GM19463 (cell line): ENCODE measurements around the gene ITGA3.

Source experiments
- ATAC-seq: cut with Tn5 transposase; IDR thresholded peaks from one replicate; pipeline ENCODE4 v1.9.1; 2021; ENCODE audit warnings: mild to moderate bottlenecking, moderate library complexity; ENCODE audit not compliant: unreplicated experiment

ITGA3 gene

DNA sequence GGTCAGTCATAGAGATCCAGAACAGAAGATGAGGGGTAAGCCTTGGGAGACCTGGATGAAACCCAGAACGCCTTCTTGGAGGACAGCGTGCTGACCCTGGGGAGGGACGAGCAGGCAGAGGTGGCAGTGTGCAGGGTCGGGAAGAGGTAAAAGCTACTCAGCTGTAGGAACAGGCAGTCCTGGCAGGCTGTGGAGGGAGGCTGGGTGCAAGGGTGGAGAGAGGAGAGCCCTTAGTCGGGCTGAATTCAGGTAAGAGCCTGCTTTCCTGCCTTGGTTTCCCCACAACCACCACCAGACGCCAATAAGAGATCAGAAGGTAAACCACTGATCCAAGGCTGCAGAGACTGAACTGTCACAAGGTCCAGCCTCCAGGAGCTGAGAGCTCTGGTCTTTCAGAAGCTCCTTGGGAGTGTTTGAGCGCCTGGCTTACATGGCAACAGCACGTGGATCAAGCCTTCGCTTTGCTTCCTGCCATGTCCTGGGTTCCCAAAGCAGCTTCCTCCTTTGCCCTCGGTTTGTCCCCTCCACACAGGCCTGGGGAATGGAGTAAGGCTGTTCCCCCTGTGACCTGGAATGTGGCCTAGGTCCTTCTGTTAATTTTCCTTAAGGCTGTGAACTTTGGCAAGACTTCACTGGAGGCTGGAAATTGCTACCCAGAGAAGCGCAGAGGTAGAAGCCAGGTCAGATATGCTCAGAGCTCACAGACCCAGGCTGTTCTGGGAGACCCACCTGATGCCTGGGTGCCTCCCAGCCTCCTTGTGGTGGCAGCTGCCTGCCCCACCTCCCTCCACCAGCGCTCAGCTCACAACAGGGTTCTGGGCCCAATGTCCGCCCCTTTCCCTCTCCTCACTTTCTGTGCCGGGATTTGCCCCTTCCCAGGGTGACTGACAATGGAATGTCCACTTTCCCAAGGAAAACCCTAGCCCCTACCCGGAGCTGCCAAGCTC is 35.3 kb downstream of the ITGA3 start:
- no peak for ATAC-seq

DNA sequence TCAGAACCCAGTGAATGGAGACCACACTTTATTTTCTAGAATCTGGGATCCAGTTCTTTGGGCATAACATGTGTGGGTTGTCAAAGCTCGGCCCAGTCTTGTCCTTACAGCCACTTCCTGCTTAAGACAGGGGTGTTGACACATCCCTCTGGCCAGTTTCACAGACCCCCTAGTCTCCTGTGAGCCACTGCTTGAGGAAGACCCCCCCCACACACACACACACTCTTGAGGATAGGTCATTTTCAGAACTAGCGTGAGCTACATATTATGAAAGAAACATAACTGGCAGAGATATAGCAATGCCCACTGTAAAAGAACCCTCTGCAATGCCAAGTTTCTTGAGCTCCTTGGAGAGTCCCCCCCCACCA is 36.0 kb downstream of the ITGA3 start:
- ATAC-seq = no peak

GRCh38 chr17:50093246-50093645 is 37.3 kb downstream of the ITGA3 start:
- ATAC-seq = no peak

- no peak for ATAC-seq
Measured at GRCh38 chr17:50093807-50094206, 37.9 kb downstream of the ITGA3 start.

DNA sequence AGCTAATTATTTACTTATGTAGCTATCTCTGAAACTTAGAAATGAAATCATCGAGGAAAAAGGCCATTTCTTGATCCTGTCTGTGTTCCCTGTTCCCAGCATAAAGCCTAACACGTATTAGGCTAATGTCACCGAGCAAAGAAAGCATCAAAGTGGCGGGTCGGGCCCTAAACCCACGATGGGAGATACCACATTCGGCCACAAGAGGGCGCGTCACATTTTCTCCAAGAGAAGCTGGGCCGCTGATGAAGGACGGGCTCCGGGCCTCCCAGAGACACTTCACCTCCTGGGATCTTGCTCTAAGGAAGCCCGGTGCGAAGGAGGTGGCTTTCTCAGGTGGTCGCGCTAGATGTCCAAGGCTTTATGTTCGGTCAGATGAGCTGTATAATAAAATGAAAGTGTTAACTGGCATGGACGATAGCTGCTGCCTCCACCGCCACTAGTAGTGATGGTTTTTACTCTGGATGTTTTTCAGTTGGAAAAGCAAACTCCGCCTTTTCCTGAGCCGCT is 38.4 kb downstream of the ITGA3 start:
- no peak for ATAC-seq

DNA sequence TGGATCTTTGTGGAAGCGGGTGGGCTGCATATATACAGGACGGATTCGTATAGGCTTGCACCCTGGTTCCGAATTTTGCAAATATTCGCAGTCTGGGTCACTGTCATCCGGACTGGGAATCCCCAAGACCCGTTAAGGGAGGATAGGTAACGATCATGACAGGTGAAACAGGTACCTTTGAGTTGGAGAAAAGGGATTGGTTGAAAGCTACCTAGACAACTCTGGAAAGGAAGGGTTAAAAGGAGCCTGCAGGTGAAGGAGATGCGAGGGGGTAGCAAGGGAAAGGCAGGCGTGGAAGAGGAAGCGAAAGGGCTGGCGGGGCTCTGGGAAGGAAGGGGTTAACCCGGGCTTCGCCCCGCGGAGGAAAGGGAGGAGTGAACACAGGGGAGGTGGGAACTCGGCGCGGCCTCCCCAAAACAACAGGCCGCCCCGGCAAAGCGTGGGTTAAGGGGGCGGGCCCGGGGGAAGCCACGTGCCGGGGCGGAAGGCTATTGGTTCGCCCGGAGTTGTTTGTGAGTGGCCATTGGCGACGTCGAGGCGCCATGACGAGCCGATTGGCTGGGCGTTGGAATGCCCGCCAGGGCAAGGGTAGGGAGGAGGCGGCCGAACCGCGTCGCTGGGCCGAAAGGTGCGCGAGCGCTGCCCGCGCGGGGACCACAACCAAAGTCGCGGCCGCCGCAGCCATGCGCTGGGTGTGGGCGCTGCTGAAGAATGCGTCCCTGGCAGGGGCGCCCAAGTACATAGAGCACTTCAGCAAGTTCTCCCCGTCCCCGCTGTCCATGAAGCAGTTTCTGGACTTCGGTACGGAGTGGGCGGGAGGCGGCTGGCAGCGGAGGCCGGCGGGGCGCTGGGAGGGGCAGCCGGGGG is 39.1 kb downstream of the ITGA3 start, which contains the start of gene PDK2:
Gene PDK2, plus strand, starts transcription at position 599 of the 867 bp plus-strand sequence. Its CDS starts 85 bp downstream, at position 684.
- ATAC-seq = peak; percentile 81

- no peak for ATAC-seq
Measured at GRCh38 chr17:50095626-50096037, 39.7 kb downstream of the ITGA3 start.

GRCh38 chr17:50096092-50096491 is 40.2 kb downstream of the ITGA3 start:
- ATAC-seq = no peak

- ATAC-seq = no peak
Measured at GRCh38 chr17:50096758-50097157, 40.8 kb downstream of the ITGA3 start.

- ATAC-seq = no peak
Measured at GRCh38 chr17:50097455-50097854, 41.5 kb downstream of the ITGA3 start.

GRCh38 chr17:50097926-50098325 is 42.0 kb downstream of the ITGA3 start:
- no peak for ATAC-seq

- ATAC-seq = no peak
Measured at GRCh38 chr17:50098583-50098982, 42.7 kb downstream of the ITGA3 start.

GRCh38 chr17:50099003-50099402 is 43.1 kb downstream of the ITGA3 start:
- ATAC-seq = no peak

- no peak for ATAC-seq
Measured at GRCh38 chr17:50100480-50100883, 44.6 kb downstream of the ITGA3 start.

DNA sequence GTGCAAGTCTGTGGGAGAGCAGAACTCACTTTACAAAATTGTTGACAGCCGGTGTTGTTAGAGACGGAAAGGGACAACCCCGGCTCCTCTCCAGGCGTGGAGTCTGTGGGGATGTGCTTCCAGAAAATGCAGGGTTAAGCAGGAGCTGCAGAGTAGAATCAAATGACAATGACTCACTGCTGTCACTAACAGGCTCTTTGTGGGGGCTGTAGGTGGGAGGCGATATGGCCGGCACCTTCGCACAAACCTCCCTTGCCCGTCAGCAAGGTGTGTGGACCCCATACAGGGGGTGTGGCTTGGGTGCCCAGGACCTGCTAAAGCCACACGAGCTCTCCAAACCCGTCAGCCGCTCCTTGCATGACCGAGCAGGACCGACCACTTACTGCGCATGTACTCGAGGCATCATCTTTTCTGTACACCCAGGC is 45.0 kb downstream of the ITGA3 start:
- ATAC-seq = no peak

DNA sequence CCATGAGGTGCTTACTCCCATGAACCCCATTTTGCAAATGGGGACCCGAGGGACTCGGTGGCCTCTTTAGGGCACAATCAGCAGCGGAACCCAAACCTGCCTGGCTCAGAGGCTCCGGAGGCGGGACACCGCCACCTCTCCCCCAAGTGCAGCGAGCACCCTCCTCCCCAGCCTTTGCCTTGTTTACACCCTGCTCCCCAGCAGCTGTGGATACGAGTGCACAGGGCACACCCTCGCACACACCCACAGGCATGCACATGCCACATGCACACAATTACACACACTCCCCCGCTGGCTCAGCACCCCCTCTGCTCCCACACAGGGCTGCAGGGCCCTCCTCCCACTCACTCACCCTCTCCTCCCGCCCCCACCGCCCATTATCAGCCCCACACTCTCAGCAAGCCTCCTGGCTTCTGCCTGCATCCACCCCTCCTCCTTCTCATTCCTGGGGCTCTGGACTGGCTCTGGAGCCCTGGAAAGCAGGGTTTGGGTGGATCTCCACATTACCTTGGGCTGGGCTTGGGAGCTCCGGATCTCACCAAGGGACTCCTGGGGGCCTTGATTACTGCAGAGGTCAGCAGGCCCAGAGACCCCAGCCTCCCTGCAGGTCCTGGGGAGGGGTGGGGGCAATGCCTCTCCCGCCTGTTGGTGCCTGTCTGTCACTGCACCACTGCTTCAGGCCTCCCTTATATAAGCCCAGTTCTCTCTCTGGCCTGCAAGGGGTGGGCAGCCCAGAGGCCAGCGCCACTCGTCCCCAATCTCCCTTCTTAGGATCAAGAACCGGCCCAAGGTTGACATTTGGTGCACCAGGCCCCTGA is 45.6 kb downstream of the ITGA3 start:
- no peak for ATAC-seq

DNA sequence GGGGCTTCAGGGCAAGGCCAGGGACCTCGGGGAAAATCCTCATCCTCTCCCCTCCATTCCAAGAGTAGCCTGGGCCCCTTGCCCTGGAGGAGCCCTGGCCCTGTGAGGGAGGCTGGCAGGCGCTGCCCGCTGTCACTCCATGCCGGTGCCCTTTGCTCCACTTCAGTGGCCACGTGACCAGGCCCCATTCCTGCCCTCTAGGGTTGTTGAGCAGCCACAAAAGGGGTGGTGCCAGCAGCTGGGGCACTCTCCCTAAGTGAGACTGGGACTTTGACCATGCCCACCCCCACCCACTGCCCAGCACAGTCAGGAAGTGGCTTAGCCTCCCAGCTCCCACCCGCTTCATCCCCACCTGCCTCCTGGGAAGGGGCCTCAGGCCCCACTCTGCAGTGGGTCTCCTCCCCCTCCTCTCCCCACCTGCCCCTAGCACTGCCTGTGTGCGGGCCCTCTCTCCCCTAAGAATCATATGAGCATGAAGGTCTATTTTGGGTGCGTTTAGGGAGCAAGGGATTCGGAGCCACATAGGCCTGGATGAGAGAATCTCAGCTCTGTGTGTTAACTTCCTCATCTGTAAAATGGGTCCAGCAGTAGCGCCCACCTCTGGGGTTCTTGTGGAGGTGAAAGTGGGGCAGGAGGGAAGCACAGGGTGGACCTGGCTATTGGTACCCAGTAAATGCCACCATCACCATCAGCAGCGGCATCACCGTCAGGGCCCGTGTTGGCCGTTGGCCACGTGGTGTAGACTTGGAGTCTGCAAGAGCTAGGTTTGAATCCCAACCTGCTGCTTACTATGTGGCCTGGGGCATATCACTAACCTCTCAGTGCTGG is 46.5 kb downstream of the ITGA3 start:
- ATAC-seq = no peak

DNA sequence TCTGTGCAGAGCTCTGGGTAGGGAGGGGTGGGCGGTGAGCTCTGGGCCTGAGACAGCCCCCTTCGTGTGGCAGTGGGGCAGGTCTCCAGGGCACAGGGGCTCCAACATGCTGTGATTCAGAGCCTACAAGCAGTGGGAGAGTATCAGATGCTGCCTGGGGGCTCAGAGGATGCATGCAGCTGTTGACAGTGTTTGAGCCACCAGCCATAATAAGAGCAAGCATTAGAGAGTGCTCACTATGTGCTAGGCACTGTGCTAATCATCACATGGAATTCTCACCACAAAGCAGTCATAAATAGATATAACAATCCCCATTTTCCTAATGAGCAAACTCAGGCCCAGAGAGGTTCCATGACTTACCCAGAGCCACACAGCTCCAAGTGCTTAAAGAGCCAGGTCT is 47.3 kb downstream of the ITGA3 start:
- ATAC-seq = no peak

- no peak for ATAC-seq
Measured at GRCh38 chr17:50103941-50104340, 48.0 kb downstream of the ITGA3 start.

DNA sequence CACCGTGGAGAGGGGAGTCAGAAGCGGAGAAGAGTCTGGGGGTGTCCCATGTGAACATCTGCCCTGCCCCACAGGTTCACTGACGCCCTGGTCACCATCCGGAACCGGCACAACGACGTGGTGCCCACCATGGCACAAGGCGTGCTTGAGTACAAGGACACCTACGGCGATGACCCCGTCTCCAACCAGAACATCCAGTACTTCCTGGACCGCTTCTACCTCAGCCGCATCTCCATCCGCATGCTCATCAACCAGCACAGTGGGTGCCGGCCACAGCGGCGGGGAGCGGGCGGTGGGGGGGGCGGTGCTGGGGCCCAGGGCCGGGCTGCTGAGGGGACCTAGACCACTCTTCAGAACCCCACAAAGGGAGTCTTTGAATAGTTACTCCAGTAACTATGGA is 49.9 kb downstream of the ITGA3 start:
- ATAC-seq = no peak
